OCI-LY7 (cell line): ENCODE data around the gene TMEM43. TPM values are rescaled to one million over a fixed set of nuclear protein-coding genes. Genes with fewer than 3 reads are reported as not detected.

Experiments
- BruUV-seq: library from RNA; stranded (reverse); fragments of 400-500 nt; replicated peaks from 2 replicates; lab custom pipeline; 2021; lab: Mats Ljungman, UMichigan
- CTCF ChIA-PET: fragments of 300-600 bp; sonication (Branson Sonifier 250); formaldehyde crosslinking; loops from one replicate; lab custom pipeline; 2022; ENCODE audit warnings: antibody characterized with exemption; ENCODE audit not compliant: unreplicated experiment; lab: Charles Lee
- POLR2A ChIA-PET: fragments of 300-600 bp; sonication (Branson Sonifier 250); formaldehyde crosslinking; loops from one replicate; lab custom pipeline; 2022; ENCODE audit warnings: antibody characterized with exemption; lab: Charles Lee
- DNase-seq: peaks from one replicate; pipeline ENCODE4 v3.0.0-alpha.2; 2015; ENCODE audit warnings: low spot score
- H2AFZ ChIP-seq: fragments of 200-600 bp; sonication (generic), shearing (Covaris generic); 2 replicates; pipeline ENCODE4 v1.6.1; 2014; ENCODE audit warnings: mild to moderate bottlenecking, antibody characterized with exemption, low read length, moderate library complexity
- H3K27ac ChIP-seq: fragments of 200-600 bp; sonication (generic); 2 replicates; pipeline ENCODE4 v1.5.1; 2014; ENCODE audit warnings: mixed run types, low read depth, mild to moderate bottlenecking, moderate library complexity, low read length, inconsistent platforms; ENCODE audit not compliant: poor library complexity, severe bottlenecking
- H3K36me3 ChIP-seq: fragments of 200-600 bp; sonication (generic); 2 replicates; pipeline ENCODE4 v1.6.1; 2014; ENCODE audit warnings: mild to moderate bottlenecking, antibody characterized with exemption, low read length, moderate library complexity, mixed read lengths; ENCODE audit not compliant: insufficient read depth
- H3K4me1 ChIP-seq: fragments of 200-600 bp; sonication (generic); 2 replicates; pipeline ENCODE4 v1.5.1; 2014; ENCODE audit warnings: mild to moderate bottlenecking, low read length; ENCODE audit not compliant: insufficient read depth, poor library complexity, severe bottlenecking
- H3K4me2 ChIP-seq: fragments of 200-600 bp; sonication (generic); 2 replicates; pipeline ENCODE4 v1.6.1; 2014; ENCODE audit warnings: mild to moderate bottlenecking, low read length
- H3K4me3 ChIP-seq: fragments of 200-600 bp; sonication (generic); 2 replicates; pipeline ENCODE4 v1.5.1; 2014; ENCODE audit warnings: mild to moderate bottlenecking, low read depth, low read length; ENCODE audit not compliant: poor library complexity, severe bottlenecking
- H3K79me2 ChIP-seq: fragments of 200-600 bp; sonication (generic); 2 replicates; pipeline ENCODE4 v1.6.1; 2016; ENCODE audit warnings: low read depth, mild to moderate bottlenecking, low read length, moderate library complexity, mixed read lengths; ENCODE audit not compliant: insufficient read depth
- H3K9me2 ChIP-seq: fragments of 200-600 bp; sonication (generic); 2 replicates; pipeline ENCODE4 v1.6.1; 2016; ENCODE audit warnings: mild to moderate bottlenecking, low read length, mixed read lengths; ENCODE audit not compliant: insufficient read depth
- H3K9me3 ChIP-seq: fragments of 200-600 bp; sonication (generic); 2 replicates; pipeline ENCODE4 v1.6.1; 2014; ENCODE audit warnings: mild to moderate bottlenecking, mixed run types, low read length, mixed read lengths
- H4K20me1 ChIP-seq: fragments of 200-600 bp; sonication (generic); 2 replicates; pipeline ENCODE4 v1.6.1; 2014; ENCODE audit warnings: mild to moderate bottlenecking, antibody characterized with exemption, low read length, moderate library complexity, mixed read lengths; ENCODE audit not compliant: insufficient read depth
- EZH2phosphoT487 ChIP-seq: fragments of 200-600 bp; sonication (generic); IDR thresholded peaks from 2 replicates; pipeline ENCODE4 v1.6.1; 2018; ENCODE audit warnings: low read depth, borderline replicate concordance, mild to moderate bottlenecking, mixed run types, antibody characterized with exemption, low read length, moderate library complexity, mixed read lengths
- intact Hi-C: fragments of 100-400 bp; cut with micrococcal nuclease; formaldehyde crosslinking; loops from one replicate; pipeline ENCODE4 v1.10.0; 2022; ENCODE audit not compliant: unreplicated experiment
- total RNA-seq, 2 experiments: library from RNA; depleted of rRNA in 1 of 2; stranded (reverse); fragments of >200 nt in 1 of 2; shearing (Covaris generic) in 1 of 2; gene quantifications; 2 replicates each; pipeline ENCODE4 v1.2.3, GENCODE V29; 2014 to 2022
- TF ChIP-seq, protein P1 (sequence below): fragments of 200-600 bp; sonication (generic); conservative IDR thresholded peaks from 2 replicates; pipeline ENCODE4 v1.5.1; 2014; ENCODE audit warnings: mild to moderate bottlenecking, antibody characterized with exemption, low read length, moderate library complexity, mixed read lengths

The TMEM43 gene
- total RNA-seq, 2 experiments from 2014 or later, result 19.7 to 22.2 TPM

DNA sequence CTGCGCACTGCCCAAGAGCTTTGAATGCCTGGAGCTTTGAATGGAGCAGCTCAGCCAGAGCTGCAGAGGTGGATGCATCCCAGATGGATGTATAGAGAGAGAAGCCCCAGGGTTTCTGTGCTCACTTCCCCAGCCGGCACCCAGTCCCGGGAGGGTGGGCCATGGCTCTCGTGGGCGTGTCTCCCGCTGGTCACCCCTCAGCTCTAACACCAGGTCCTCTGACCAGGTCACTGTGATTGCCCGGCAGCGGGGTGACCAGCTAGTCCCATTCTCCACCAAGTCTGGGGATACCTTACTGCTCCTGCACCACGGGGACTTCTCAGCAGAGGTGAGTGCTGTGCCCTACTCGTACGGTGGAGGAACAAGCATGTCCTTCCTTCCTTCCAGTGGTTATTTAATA is 10.7 kb downstream of the TMEM43 start:
- peaks cover 46% of the 10 kb centered on the region for H3K36me3 ChIP-seq
- CTCF ChIA-PET, result no interaction called here
- H3K4me2 ChIP-seq, result no peak overlapping the region
- H3K4me1 ChIP-seq, result no peaks in the 10 kb centered on the region
- no peaks in the 10 kb centered on the region for H3K9me3 ChIP-seq
- POLR2A ChIA-PET, result no interaction called here
- H3K79me2 ChIP-seq, result no peaks in the 10 kb centered on the region
- no TSS peak for BruUV-seq
- TF ChIP-seq EZH2phosphoT487, result no peak
- TF ChIP-seq, protein P1, sequence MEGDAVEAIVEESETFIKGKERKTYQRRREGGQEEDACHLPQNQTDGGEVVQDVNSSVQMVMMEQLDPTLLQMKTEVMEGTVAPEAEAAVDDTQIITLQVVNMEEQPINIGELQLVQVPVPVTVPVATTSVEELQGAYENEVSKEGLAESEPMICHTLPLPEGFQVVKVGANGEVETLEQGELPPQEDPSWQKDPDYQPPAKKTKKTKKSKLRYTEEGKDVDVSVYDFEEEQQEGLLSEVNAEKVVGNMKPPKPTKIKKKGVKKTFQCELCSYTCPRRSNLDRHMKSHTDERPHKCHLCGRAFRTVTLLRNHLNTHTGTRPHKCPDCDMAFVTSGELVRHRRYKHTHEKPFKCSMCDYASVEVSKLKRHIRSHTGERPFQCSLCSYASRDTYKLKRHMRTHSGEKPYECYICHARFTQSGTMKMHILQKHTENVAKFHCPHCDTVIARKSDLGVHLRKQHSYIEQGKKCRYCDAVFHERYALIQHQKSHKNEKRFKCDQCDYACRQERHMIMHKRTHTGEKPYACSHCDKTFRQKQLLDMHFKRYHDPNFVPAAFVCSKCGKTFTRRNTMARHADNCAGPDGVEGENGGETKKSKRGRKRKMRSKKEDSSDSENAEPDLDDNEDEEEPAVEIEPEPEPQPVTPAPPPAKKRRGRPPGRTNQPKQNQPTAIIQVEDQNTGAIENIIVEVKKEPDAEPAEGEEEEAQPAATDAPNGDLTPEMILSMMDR, result no peak
- no peak overlapping the region for H3K27ac ChIP-seq
- no peaks in the 10 kb centered on the region for H4K20me1 ChIP-seq
- no peak overlapping the region for H3K4me3 ChIP-seq
- no peaks in the 10 kb centered on the region for H3K9me2 ChIP-seq
- no peak overlapping the region for H2AFZ ChIP-seq
- DNase-seq, result no peak
- intact Hi-C loops, result no loop called here

DNA sequence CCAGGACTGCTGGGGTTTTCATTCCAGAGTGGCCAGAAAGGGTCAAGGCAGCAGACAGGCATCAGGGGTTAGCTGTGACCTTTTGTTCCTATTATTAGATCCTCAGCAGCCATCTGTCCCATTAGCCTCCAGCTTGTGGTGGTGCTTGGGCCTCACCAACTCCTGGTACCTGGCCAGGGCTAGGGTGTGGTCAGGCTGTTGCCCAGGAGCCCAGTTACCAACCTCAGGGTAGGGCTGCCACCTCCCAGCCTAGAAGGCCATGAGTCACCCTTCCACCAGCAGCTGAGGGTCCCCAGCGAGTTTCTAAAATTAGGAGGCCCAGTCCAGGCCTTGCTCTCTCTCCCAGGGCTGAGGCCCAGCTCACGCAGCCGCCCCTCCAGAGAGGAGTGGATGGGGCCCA is 12.2 kb downstream of the TMEM43 start:
- no peak overlapping the region for H3K4me2 ChIP-seq
- H2AFZ ChIP-seq, result no peak overlapping the region
- TF ChIP-seq, protein P1, result no peak
- no peak for TF ChIP-seq EZH2phosphoT487
- ChIA-PET CTCF (no interaction called here), POLR2A (no interaction called here)
- no peak overlapping the region for H3K4me3 ChIP-seq
- H3K27ac ChIP-seq, result no peak overlapping the region
- DNase-seq, result no peak
- peaks cover 34% of the 10 kb centered on the region; the same call in 1 of the 2 replicates for H3K36me3 ChIP-seq
- no peaks in the 10 kb centered on the region for H3K9me2 ChIP-seq
- intact Hi-C loops, result no loop called here
- H4K20me1 ChIP-seq, result no peaks in the 10 kb centered on the region
- no peaks in the 10 kb centered on the region for H3K9me3 ChIP-seq
- no peaks in the 10 kb centered on the region for H3K79me2 ChIP-seq
- BruUV-seq, result no TSS peak
- no peaks in the 10 kb centered on the region for H3K4me1 ChIP-seq

DNA sequence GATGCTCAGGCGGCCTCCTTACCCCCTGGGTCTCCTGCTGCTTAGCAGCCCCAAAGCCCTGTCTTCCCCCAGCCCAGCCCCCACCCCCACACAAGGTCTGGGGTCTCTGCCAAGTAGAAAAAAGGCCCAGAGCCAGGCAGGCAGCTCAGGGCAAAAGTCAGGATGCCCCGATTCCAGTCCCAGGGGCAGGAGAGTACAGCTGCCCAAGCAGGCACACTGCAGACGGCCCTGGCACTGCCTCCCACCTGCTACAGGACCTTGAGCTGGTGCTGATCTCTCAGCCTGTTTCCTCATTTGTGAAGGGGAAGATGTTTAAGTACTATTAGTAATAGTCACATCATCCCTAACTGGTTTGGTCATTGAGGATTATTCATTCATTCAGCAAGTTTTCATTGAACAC is 12.6 kb downstream of the TMEM43 start:
- DNase-seq, result no peak
- TF ChIP-seq, protein P1, result no peak
- TF ChIP-seq EZH2phosphoT487, result no peak
- CTCF ChIA-PET, result no interaction called here
- no peak overlapping the region for H3K4me3 ChIP-seq
- H3K9me2 ChIP-seq, result no peaks in the 10 kb centered on the region
- no peaks in the 10 kb centered on the region for H3K9me3 ChIP-seq
- POLR2A ChIA-PET, result no interaction called here
- no peak overlapping the region for H3K27ac ChIP-seq
- H3K4me2 ChIP-seq, result no peak overlapping the region
- H3K79me2 ChIP-seq, result no peaks in the 10 kb centered on the region
- intact Hi-C loops, result no loop called here
- no peaks in the 10 kb centered on the region for H4K20me1 ChIP-seq
- peaks cover 31% of the 10 kb centered on the region; the same call in 1 of the 2 replicates for H3K36me3 ChIP-seq
- no peaks in the 10 kb centered on the region for H3K4me1 ChIP-seq
- BruUV-seq, result no TSS peak
- no peak overlapping the region for H2AFZ ChIP-seq
